ENCODE data around the gene DDX21. TPM values are rescaled to one million over a fixed set of nuclear protein-coding genes. Genes with fewer than 3 reads are reported as not detected.
A peak's percentile ranks its signal among the peaks of the same experiment; 100 is the strongest.

The DDX21 gene
- total and polyA plus RNA-seq, 2 donors (not counting 1 experiment from before 2014, with no cell fraction given): 54.2 to 67.9 TPM

DNA sequence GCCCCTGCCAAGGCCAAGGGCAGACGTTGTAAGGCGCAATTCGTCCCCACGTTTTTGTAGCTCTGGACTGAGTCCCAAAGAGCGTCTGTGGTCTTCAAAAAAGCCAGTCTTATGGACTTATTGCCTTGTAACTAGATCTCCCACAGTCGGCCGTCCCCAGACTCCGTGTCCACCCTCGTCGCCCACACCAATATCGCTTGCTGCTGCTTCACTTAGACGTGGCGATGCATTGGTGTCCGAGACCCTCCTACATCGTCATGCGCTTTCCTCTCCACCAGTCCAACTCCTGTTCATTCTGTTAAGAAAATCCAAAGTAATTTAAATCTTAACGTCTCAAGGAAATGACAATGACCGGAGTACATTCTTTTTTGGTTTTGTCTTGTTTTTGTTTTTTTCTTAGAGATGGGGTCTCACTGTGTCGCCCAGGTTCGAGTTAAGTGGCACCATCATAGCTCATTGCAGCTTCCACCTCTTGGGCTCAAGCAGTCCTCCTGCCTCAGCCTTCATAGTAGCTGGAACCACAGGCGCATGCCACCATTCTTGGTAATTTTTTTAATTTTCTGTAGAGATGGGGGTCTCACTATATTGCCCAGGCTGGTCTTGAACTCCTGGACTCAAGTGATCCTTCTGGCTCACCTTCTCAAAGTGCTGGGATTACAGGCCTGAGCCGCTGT is 33.5 kb downstream of the DDX21 start:
- H3K9me3 ChIP-seq (ENCODE audit: control insufficient read depth, insufficient read depth, low read depth, low read length): no peaks in the 10 kb centered on the region
- peak overlapping the region; percentile 76 for H3K4me2 ChIP-seq (ENCODE audit: extremely low read depth, insufficient read depth, low read length)
- H3K79me2 ChIP-seq (ENCODE audit: control insufficient read depth, insufficient read depth, low read length): peaks cover 52% of the 10 kb centered on the region
- peak overlapping the region; percentile 77 to 95 (median 94) for H3K4me3 ChIP-seq (replicated peaks in 1 of 4; ENCODE audit: control extremely low read depth in 1 of 4, insufficient read depth in 1 of 4, low read depth in 3 of 4, low read length in 4 of 4)
- peak overlapping the region; percentile 87 for H3K9ac ChIP-seq (ENCODE audit: insufficient read depth, low read length)
- H3K36me3 ChIP-seq (ENCODE audit: control insufficient read depth, insufficient read depth, low read length): no peaks in the 10 kb centered on the region
- no peak for TF ChIP-seq EZH2 (IDR thresholded peaks at IDR 0.05; ENCODE audit: low read length, missing control alignments)
- TF ChIP-seq, protein P1, sequence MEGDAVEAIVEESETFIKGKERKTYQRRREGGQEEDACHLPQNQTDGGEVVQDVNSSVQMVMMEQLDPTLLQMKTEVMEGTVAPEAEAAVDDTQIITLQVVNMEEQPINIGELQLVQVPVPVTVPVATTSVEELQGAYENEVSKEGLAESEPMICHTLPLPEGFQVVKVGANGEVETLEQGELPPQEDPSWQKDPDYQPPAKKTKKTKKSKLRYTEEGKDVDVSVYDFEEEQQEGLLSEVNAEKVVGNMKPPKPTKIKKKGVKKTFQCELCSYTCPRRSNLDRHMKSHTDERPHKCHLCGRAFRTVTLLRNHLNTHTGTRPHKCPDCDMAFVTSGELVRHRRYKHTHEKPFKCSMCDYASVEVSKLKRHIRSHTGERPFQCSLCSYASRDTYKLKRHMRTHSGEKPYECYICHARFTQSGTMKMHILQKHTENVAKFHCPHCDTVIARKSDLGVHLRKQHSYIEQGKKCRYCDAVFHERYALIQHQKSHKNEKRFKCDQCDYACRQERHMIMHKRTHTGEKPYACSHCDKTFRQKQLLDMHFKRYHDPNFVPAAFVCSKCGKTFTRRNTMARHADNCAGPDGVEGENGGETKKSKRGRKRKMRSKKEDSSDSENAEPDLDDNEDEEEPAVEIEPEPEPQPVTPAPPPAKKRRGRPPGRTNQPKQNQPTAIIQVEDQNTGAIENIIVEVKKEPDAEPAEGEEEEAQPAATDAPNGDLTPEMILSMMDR (conservative IDR thresholded peaks at IDR 0.05 in 1 of 2, IDR thresholded peaks at IDR 0.05 in 1 of 2; ENCODE audit: low read depth in 1 of 2, low read length in 2 of 2): no peak
- peak overlapping the region; percentile 83 for H2AFZ ChIP-seq (ENCODE audit: low read length)
- peak; percentile 20 to 29 for DNase-seq (ENCODE audit: low read depth in 2 of 2)
- no peaks in the 10 kb centered on the region for H3K27me3 ChIP-seq (ENCODE audit: control insufficient read depth, insufficient read depth, low read length)
- H3K27ac ChIP-seq (ENCODE audit: insufficient read depth, low read length): peak overlapping the region; percentile 82
- H3K4me1 ChIP-seq (ENCODE audit: control insufficient read depth, extremely low read depth, insufficient read depth, low read length): peaks cover 9% of the 10 kb centered on the region
- H4K20me1 ChIP-seq (ENCODE audit: control insufficient read depth, extremely low read depth, insufficient read depth, low read length): no peaks in the 10 kb centered on the region

DNA sequence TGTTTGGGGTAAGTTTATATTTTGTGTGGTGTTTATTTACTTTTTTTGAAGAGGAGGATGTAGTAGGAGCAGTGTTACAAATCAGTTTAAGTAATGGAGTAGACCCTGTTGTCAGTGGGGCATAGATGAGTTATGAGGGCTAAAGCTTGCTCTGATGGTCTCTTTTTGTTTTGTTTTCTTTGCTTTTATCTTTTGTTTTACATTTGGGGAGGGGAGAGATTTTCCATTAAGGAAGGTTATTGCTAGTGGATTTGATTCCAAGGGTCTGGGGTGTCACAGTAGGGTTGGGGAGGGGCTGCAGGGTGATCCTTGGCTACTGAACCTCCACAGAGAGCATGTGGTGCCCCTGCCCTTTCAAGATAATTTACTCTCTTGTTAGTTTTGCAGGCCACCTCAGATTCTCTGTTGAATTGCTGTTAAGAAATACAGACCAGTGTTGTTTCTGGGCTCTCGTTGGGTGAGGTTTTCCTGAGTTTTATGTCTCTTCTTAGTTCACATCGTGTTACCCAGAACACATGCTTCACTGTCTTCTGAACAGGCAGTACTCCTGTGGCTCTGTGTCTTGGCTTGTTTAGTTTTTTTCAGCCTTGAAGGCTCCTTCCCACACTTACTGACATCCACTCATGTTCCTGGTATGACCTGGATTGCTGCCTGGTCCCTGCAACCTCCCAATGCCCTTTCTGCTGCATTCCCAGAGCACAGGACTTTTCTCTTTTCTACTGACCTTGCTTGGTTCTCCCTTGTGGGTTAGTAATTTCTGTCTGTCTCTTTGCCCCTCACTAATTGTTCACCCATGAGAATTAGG is 36.9 kb downstream of the DDX21 start:
- peak overlapping the region; percentile 10 for H3K9ac ChIP-seq (ENCODE audit: insufficient read depth, low read length)
- no peaks in the 10 kb centered on the region for H3K9me3 ChIP-seq (ENCODE audit: control insufficient read depth, insufficient read depth, low read depth, low read length)
- H3K4me3 ChIP-seq (replicated peaks in 1 of 4; ENCODE audit: control extremely low read depth in 1 of 4, insufficient read depth in 1 of 4, low read depth in 3 of 4, low read length in 4 of 4): peak overlapping the region in 2 of 4 experiments; percentile 2 to 35
- no peaks in the 10 kb centered on the region for H4K20me1 ChIP-seq (ENCODE audit: control insufficient read depth, extremely low read depth, insufficient read depth, low read length)
- TF ChIP-seq, protein P1 (conservative IDR thresholded peaks at IDR 0.05 in 1 of 2, IDR thresholded peaks at IDR 0.05 in 1 of 2; ENCODE audit: low read depth in 1 of 2, low read length in 2 of 2): no peak
- no peak for TF ChIP-seq EZH2 (IDR thresholded peaks at IDR 0.05; ENCODE audit: low read length, missing control alignments)
- H3K36me3 ChIP-seq (ENCODE audit: control insufficient read depth, insufficient read depth, low read length): no peaks in the 10 kb centered on the region
- peak overlapping the region; percentile 70 for H3K27ac ChIP-seq (ENCODE audit: insufficient read depth, low read length)
- peaks cover 79% of the 10 kb centered on the region for H3K79me2 ChIP-seq (ENCODE audit: control insufficient read depth, insufficient read depth, low read length)
- no peak overlapping the region for H2AFZ ChIP-seq (ENCODE audit: low read length)
- H3K27me3 ChIP-seq (ENCODE audit: control insufficient read depth, insufficient read depth, low read length): no peaks in the 10 kb centered on the region
- H3K4me2 ChIP-seq (ENCODE audit: extremely low read depth, insufficient read depth, low read length): peak overlapping the region; percentile 69
- DNase-seq (ENCODE audit: low read depth in 2 of 2): peak; percentile 95 to 97
- peaks cover 11% of the 10 kb centered on the region for H3K4me1 ChIP-seq (ENCODE audit: control insufficient read depth, extremely low read depth, insufficient read depth, low read length)

DNA sequence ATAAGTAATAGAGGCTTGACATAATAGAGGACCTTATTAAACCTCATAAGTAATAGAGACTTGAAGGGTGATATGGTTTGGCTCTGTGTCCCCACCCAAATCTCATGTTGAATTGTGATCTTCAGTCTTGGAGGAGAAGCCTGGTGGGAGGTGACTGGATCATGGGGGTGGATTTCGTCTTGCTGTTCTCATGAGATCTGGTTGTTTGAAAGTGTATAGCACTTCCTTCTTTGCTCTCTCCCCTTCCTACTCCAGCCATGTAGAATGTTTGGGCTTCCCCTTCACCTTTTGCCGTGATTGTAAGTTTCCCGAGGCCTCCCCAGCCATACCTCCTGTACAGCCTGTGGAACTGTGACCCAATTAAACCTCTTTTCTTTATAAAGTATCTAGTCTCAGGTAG is 41.2 kb downstream of the DDX21 start:
- H3K4me2 ChIP-seq (ENCODE audit: extremely low read depth, insufficient read depth, low read length): no peak overlapping the region

More for the DNA sequence above, 41.2 kb downstream of the DDX21 start:
- no peak for TF ChIP-seq EZH2 (IDR thresholded peaks at IDR 0.05; ENCODE audit: low read length, missing control alignments)
- TF ChIP-seq, protein P1 (conservative IDR thresholded peaks at IDR 0.05 in 1 of 2, IDR thresholded peaks at IDR 0.05 in 1 of 2; ENCODE audit: low read depth in 1 of 2, low read length in 2 of 2): no peak
- Histone ChIP-seq H3K27me3 (ENCODE audit: control insufficient read depth, insufficient read depth, low read length) (no peaks in the 10 kb centered on the region), H3K9ac (ENCODE audit: insufficient read depth, low read length) (no peak overlapping the region), H3K27ac (ENCODE audit: insufficient read depth, low read length) (no peak overlapping the region), H3K36me3 (ENCODE audit: control insufficient read depth, insufficient read depth, low read length) (no peaks in the 10 kb centered on the region), H2AFZ (ENCODE audit: low read length) (no peak overlapping the region), H3K79me2 (ENCODE audit: control insufficient read depth, insufficient read depth, low read length) (peaks cover 52% of the 10 kb centered on the region), H3K4me1 (ENCODE audit: control insufficient read depth, extremely low read depth, insufficient read depth, low read length) (peaks cover 8% of the 10 kb centered on the region), H4K20me1 (ENCODE audit: control insufficient read depth, extremely low read depth, insufficient read depth, low read length) (no peaks in the 10 kb centered on the region), H3K9me3 (ENCODE audit: control insufficient read depth, insufficient read depth, low read depth, low read length) (no peaks in the 10 kb centered on the region), H3K4me3 (replicated peaks in 1 of 4; ENCODE audit: control extremely low read depth in 1 of 4, insufficient read depth in 1 of 4, low read depth in 3 of 4, low read length in 4 of 4) (no peak overlapping the region)
- no peak for DNase-seq (ENCODE audit: low read depth in 2 of 2)
